GM23338 (cell line): ENCODE measurements around the gene GFRA1. TPM values are rescaled to one million over a fixed set of nuclear protein-coding genes. Genes with fewer than 3 reads are reported as not detected.

Experiments used
- ATAC-seq: fragments of 200-7000 bp; cut with Tn5 transposase; 3 replicates; pipeline ENCODE4 v1.9.1; 2020
- DNase-seq: peaks from one replicate; pipeline ENCODE4 v3.0.0-alpha.2; 2015; ENCODE audit warnings: low spot score
- H2AFZ ChIP-seq: fragments of 200-600 bp; sonication (generic); 2 replicates; pipeline ENCODE4 v1.8.0; 2016; ENCODE audit warnings: antibody characterized with exemption, mild to moderate bottlenecking, moderate library complexity
- H3F3A ChIP-seq: fragments of 200-600 bp; sonication (generic); replicated peaks from 2 replicates; pipeline ENCODE4 v1.8.0; 2017; ENCODE audit warnings: antibody characterized with exemption, mixed run types, low read depth
- H3K27ac ChIP-seq: fragments of 200-600 bp; sonication (generic); 2 replicates; pipeline ENCODE4 v1.6.1; 2016; ENCODE audit warnings: low read depth
- H3K27me3 ChIP-seq: fragments of 200-600 bp; sonication (generic); 2 replicates; pipeline ENCODE4 v1.8.0; 2016; ENCODE audit warnings: mild to moderate bottlenecking, mixed run types, moderate library complexity; ENCODE audit not compliant: insufficient read depth
- H3K36me3 ChIP-seq: fragments of 200-600 bp; sonication (generic); 2 replicates; pipeline ENCODE4 v1.8.0; 2016; ENCODE audit warnings: mild to moderate bottlenecking; ENCODE audit not compliant: insufficient read depth
- H3K4me1 ChIP-seq: fragments of 200-600 bp; sonication (generic); 2 replicates; pipeline ENCODE4 v1.8.0; 2016; ENCODE audit warnings: mild to moderate bottlenecking, moderate library complexity; ENCODE audit not compliant: insufficient read depth
- H3K4me2 ChIP-seq: fragments of 200-600 bp; sonication (generic); 2 replicates; pipeline ENCODE4 v1.7.1; 2017; ENCODE audit warnings: mixed run types
- H3K4me3 ChIP-seq: fragments of 200-600 bp; sonication (generic); 2 replicates; pipeline ENCODE4 v1.6.1; 2016; ENCODE audit warnings: mixed run types
- H3K79me2 ChIP-seq: fragments of 200-600 bp; sonication (generic); replicated peaks from 2 replicates; pipeline ENCODE4 v1.8.0; 2017; ENCODE audit warnings: mild to moderate bottlenecking; ENCODE audit not compliant: insufficient read depth
- H3K9me2 ChIP-seq: fragments of 200-600 bp; sonication (generic); 2 replicates; pipeline ENCODE4 v1.8.0; 2017; ENCODE audit not compliant: insufficient read depth
- H4K20me1 ChIP-seq: fragments of 200-600 bp; sonication (generic); replicated peaks from 2 replicates; pipeline ENCODE4 v1.8.0; 2017; ENCODE audit warnings: mild to moderate bottlenecking; ENCODE audit not compliant: insufficient read depth
- H3K27ac Mint-ChIP-seq: 2 replicates; pipeline ENCODE4 v1.8.0; 2020; ENCODE audit warnings: inconsistent platforms, mild to moderate bottlenecking, moderate library complexity, mixed read lengths
- H3K27me3 Mint-ChIP-seq: 3 replicates; pipeline ENCODE4 v1.8.0; 2022; ENCODE audit warnings: low read depth, mild to moderate bottlenecking, moderate library complexity, mixed read lengths, inconsistent platforms; ENCODE audit not compliant: insufficient read depth, poor library complexity
- H3K36me3 Mint-ChIP-seq: 3 replicates; pipeline ENCODE4 v1.8.0; 2021; ENCODE audit warnings: low read depth, mild to moderate bottlenecking, inconsistent platforms, moderate library complexity, mixed read lengths
- H3K4me1 Mint-ChIP-seq: 3 replicates; pipeline ENCODE4 v1.8.0; 2020; ENCODE audit warnings: mild to moderate bottlenecking, inconsistent platforms, mixed read lengths
- H3K4me3 Mint-ChIP-seq: 3 replicates; pipeline ENCODE4 v1.8.0; 2021; ENCODE audit warnings: moderate library complexity, mild to moderate bottlenecking, inconsistent platforms, mixed read lengths
- H3K9me3 Mint-ChIP-seq: 3 replicates; pipeline ENCODE4 v1.8.0; 2020; ENCODE audit warnings: moderate library complexity, mild to moderate bottlenecking, inconsistent platforms, mixed read lengths
- CREB1 ChIP-seq: fragments of 250-450 bp; sonication (Bioruptor Pico); IDR thresholded peaks from 2 replicates; pipeline ENCODE4 v1.5.0; 2020; ENCODE audit warnings: low read depth, mild to moderate bottlenecking, moderate library complexity
- JUNB ChIP-seq: IDR thresholded peaks from one replicate; pipeline ENCODE4 v1.6.1; 2016; ENCODE audit warnings: antibody characterized with exemption; ENCODE audit not compliant: unreplicated experiment
- NANOG ChIP-seq: IDR thresholded peaks from 2 replicates; pipeline ENCODE4 v1.6.1; 2016; ENCODE audit warnings: antibody characterized with exemption, borderline replicate concordance
- POLR2AphosphoS5 ChIP-seq: IDR thresholded peaks from 2 replicates; pipeline ENCODE4 v1.6.1; 2016; ENCODE audit warnings: antibody characterized with exemption, low read depth
- ZNF331 ChIP-seq: fragments of 250-450 bp; sonication (Bioruptor Pico); IDR thresholded peaks from 2 replicates; pipeline ENCODE4 v1.5.0; 2020; ENCODE audit warnings: low read depth, mild to moderate bottlenecking, moderate library complexity
- polyA plus RNA-seq: library from polyadenylated mRNA; unstranded; fragments of >200 nt; fragmentation: Nextera tagmentation; extraction: Ambion mirVana; gene quantifications from 2 replicates; pipeline ENCODE4 v1.2.1, GENCODE V29; 2016
- total RNA-seq: library from RNA; depleted of rRNA; stranded (reverse); fragments of >200 nt; shearing (Covaris generic); gene quantifications from 2 replicates; pipeline ENCODE4 v1.2.3, GENCODE V29; 2014
- TF ChIP-seq, protein P1 (sequence below): IDR thresholded peaks from 2 replicates; pipeline ENCODE4 v1.6.1; 2016; ENCODE audit warnings: antibody characterized with exemption
- TF ChIP-seq, protein P2 (sequence below), 2 experiments: fragments of 200-600 bp in 1 of 2; sonication (generic) in 1 of 2; conservative IDR thresholded peaks; 2 replicates each; pipeline versions ENCODE4 v1.5.1 to v1.6.1; 2016 to 2017; ENCODE audit warnings: antibody characterized with exemption in 2 of 2, low read depth in 2 of 2, mild to moderate bottlenecking in 2 of 2, moderate library complexity in 1 of 2
- TF ChIP-seq, protein P3 (sequence below): IDR thresholded peaks from one replicate; pipeline ENCODE4 v1.6.1; 2018; ENCODE audit warnings: antibody characterized with exemption; ENCODE audit not compliant: unreplicated experiment

Gene GFRA1
- total and polyA plus RNA-seq, 2 experiments from 2014 or later, result 1.4 to 2.8 TPM

DNA sequence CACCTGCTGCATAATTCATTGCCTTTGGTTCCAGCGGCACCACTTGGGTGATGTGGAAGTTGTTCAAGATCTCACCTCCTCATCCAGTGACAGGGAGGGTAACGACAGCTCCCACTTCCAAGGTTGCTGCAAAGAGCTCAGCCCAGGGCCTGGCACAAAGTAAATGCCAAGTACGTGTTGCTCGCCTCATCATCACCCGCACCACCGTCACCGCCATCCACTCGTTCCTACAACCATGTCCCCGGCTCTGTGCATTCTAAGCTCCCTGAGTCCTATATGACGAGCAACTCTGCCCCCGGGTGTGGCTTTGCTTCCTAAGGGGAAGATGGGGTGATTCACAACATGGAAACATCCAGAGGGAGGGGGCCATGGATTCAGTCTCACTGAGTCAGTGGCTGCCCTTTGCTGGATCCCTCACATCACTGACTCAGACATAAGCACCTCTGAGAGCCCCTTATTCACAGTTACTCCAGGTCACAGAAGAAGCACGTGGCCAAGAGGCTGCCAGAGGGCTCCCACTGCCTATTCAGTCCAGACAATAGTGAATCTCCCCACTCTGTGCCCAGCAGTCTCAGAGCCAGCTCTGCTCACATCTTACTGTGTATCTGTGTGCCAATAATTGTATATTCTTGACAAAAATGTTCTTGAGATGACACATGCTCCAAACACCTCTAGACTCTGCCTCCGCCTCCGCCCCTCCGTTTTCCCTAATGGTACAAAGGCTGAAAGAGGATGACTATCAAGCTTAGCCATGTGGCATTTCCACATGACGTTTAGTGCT is 159.1 kb downstream of the GFRA1 start (continued):
- TF ChIP-seq, protein P1, sequence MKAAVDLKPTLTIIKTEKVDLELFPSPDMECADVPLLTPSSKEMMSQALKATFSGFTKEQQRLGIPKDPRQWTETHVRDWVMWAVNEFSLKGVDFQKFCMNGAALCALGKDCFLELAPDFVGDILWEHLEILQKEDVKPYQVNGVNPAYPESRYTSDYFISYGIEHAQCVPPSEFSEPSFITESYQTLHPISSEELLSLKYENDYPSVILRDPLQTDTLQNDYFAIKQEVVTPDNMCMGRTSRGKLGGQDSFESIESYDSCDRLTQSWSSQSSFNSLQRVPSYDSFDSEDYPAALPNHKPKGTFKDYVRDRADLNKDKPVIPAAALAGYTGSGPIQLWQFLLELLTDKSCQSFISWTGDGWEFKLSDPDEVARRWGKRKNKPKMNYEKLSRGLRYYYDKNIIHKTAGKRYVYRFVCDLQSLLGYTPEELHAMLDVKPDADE, result no peak
- TF ChIP-seq ZNF331 (CRISPR knock-in tag) (no peak), NANOG (no peak), POLR2AphosphoS5 (no peak), JUNB (no peak)
- TF ChIP-seq, protein P2, sequence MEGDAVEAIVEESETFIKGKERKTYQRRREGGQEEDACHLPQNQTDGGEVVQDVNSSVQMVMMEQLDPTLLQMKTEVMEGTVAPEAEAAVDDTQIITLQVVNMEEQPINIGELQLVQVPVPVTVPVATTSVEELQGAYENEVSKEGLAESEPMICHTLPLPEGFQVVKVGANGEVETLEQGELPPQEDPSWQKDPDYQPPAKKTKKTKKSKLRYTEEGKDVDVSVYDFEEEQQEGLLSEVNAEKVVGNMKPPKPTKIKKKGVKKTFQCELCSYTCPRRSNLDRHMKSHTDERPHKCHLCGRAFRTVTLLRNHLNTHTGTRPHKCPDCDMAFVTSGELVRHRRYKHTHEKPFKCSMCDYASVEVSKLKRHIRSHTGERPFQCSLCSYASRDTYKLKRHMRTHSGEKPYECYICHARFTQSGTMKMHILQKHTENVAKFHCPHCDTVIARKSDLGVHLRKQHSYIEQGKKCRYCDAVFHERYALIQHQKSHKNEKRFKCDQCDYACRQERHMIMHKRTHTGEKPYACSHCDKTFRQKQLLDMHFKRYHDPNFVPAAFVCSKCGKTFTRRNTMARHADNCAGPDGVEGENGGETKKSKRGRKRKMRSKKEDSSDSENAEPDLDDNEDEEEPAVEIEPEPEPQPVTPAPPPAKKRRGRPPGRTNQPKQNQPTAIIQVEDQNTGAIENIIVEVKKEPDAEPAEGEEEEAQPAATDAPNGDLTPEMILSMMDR (conservative IDR thresholded peaks at IDR 0.05; ENCODE audit: low read depth in 2 of 2), result no peak
- TF ChIP-seq, protein P3, sequence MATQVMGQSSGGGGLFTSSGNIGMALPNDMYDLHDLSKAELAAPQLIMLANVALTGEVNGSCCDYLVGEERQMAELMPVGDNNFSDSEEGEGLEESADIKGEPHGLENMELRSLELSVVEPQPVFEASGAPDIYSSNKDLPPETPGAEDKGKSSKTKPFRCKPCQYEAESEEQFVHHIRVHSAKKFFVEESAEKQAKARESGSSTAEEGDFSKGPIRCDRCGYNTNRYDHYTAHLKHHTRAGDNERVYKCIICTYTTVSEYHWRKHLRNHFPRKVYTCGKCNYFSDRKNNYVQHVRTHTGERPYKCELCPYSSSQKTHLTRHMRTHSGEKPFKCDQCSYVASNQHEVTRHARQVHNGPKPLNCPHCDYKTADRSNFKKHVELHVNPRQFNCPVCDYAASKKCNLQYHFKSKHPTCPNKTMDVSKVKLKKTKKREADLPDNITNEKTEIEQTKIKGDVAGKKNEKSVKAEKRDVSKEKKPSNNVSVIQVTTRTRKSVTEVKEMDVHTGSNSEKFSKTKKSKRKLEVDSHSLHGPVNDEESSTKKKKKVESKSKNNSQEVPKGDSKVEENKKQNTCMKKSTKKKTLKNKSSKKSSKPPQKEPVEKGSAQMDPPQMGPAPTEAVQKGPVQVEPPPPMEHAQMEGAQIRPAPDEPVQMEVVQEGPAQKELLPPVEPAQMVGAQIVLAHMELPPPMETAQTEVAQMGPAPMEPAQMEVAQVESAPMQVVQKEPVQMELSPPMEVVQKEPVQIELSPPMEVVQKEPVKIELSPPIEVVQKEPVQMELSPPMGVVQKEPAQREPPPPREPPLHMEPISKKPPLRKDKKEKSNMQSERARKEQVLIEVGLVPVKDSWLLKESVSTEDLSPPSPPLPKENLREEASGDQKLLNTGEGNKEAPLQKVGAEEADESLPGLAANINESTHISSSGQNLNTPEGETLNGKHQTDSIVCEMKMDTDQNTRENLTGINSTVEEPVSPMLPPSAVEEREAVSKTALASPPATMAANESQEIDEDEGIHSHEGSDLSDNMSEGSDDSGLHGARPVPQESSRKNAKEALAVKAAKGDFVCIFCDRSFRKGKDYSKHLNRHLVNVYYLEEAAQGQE, result no peak

DNA sequence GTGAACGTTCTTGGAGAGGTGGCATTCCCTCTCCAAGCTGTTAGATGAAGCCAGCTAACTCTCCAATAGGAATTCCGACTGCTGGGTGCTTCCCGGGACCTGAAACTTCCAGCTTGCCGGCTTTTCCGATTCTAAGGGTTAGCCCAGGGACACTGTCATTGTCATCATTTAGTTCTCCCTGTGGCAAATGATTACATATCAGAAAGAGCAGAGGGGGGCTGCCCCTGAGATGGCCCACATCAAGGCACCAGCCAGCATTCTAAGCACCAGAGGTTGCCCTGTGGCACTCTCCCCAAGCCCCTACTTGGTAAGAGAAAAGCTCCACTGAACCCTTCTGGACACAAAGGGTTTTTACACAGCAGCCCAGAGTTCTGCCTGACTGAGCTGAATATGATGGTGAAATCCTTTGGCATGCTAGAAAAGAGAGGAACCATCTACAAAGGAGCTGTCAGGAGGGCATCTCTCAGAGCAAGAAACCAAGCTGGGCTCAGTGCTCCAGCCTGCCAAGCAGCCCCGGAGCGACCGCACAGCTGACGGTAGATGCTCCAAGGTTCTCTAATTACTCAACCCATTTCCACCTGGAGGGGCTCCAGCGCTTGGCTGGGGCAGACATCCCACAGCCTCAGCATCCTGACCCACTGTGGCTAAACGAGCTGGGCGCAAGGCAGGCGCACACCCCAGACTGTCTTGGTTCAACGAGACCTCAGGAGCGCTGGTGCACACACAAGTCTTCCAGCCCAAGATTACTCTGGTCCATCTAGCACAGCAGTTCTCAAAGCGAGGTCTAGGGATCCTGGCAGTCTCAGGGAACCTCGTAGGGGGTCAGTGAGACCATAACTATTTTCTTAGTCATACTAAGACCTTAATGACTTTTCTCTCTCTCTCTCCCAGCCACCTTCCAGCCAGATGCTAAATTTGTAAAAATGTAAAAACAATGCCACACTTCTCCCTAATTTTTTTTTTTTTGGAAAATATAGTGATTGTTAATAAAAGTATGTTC is 160.5 kb downstream of the GFRA1 start:
- DNase-seq (no peak), ATAC-seq (no peak)
- H3K27ac ChIP-seq, result no peak overlapping the region
- H3K27me3 ChIP-seq, result no peaks in the 10 kb centered on the region
- TF ChIP-seq, protein P3, result no peak
- TF ChIP-seq, protein P1, result no peak
- TF ChIP-seq NANOG, result no peak
- TF ChIP-seq CREB1 (CRISPR knock-in tag), result no peak
- H2AFZ ChIP-seq, result no peak overlapping the region; the same call in 1 of the 2 replicates
- H4K20me1 ChIP-seq, result no peaks in the 10 kb centered on the region
- no peaks in the 10 kb centered on the region for H3K79me2 ChIP-seq
- Mint-ChIP-seq H3K4me1 (peaks cover 16% of the 10 kb centered on the region), H3K9me3 (peaks cover 4% of the 10 kb centered on the region; the same call in 2 of the 3 replicates), H3K36me3 (no peaks in the 10 kb centered on the region; the same call in 2 of the 3 replicates), H3K27me3 (no peaks in the 10 kb centered on the region), H3K27ac (no peak overlapping the region), H3K4me3 (no peak overlapping the region)
- H3K4me2 ChIP-seq, result no peak overlapping the region
- H3K9me2 ChIP-seq, result 0 out of 2 replicates have a peak, but pooled peaks cover 7% of the 10 kb centered on the region
- H3K4me3 ChIP-seq, result no peak overlapping the region
- H3F3A ChIP-seq, result no peaks in the 10 kb centered on the region
- no peaks in the 10 kb centered on the region for H3K36me3 ChIP-seq
- H3K4me1 ChIP-seq, result no peaks in the 10 kb centered on the region
